ENCODE measurements around the gene CUL4A. TPM values are rescaled to one million over a fixed set of nuclear protein-coding genes. Genes with fewer than 3 reads are reported as not detected.

Gene CUL4A
- total RNA-seq, 4 donors from 2014 or later, result 95.6 to 221 (median 119) TPM

DNA sequence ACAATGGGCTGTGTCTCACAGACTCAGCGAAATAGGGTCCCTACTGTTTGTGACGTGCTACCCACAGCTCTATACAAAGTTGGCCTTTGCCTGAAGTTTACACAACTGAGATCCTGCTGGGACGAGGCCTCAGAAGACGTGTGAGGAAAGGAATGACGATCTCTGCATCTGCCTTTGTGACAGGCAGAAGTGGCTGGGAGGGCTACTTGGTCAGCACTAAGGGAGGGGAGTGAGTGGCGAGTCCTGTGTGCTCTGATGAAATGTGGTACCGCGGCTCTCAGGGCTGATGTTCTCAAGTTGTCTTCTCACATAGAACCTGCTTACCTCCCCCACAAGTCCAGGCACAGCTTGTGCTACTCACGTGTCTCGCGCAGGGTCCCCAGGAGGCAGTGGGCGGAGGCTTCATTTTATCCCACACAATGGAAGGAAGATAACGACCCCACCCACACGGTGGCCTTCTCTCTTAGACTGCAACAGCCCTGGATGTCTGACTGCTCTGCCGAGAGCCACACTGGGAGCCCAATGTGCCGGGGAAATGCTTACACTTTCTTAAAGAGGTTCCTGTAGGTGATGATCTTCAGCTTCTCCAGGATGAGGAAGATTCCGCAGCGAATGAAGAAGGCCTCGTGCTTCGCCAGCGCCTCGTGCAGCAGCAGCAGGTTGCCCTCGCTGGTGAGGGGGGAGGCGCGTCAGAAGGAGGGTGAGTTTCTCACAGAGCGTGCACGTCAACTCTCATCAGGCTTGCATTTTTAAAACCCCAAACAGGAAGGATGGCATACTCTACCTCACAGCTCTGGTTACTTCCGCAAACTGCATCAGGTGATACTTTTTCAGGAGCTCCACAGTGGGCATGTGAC, 29.8 kb upstream of the CUL4A start:
- H3K9me3 ChIP-seq, result no peaks in the 10 kb centered on the region
- no peaks in the 10 kb centered on the region for H3K27me3 ChIP-seq
- no peak overlapping the region for H3K27ac ChIP-seq
- TF ChIP-seq EP300 (IDR thresholded peaks at IDR 0.05) (no peak), POLR2A (IDR thresholded peaks at IDR 0.05) (no peak), CTCF (IDR thresholded peaks at IDR 0.05) (no peak), POLR2AphosphoS5 (IDR thresholded peaks at IDR 0.05) (no peak)
- DNase-seq (ENCODE audit: low spot score in 2 of 2), result no peak
- no peak overlapping the region for H3K4me3 ChIP-seq
- WGBS, result 95% methylated on average over 25 of the region's 28 CpGs
- H3K36me3 ChIP-seq, result peaks cover 95% of the 10 kb centered on the region
- no peaks in the 10 kb centered on the region for H3K4me1 ChIP-seq

DNA sequence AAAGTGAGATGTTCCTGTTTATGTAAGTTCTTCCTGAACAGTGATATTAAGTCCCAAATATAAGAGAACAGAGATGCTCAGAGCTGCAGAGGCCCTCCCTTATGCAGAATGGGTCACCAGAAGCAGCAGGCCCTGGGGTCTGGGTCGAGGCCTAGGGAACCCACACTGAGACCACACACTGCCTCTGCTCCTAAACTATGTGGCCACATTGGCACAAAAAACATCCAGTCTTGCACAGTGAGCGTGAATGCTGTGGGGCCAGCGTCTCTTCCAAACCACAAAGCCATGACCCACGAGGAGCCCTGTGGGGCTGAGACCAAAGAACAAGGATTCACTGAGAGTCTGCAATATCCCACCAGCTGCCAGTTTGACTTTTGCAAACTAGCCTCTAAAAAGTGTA, 27.4 kb upstream of the CUL4A start:
- 86% methylated on average over 4 of the region's 4 CpGs for WGBS
- no peak for DNase-seq (ENCODE audit: low spot score in 2 of 2)
- Histone ChIP-seq H3K27me3 (no peaks in the 10 kb centered on the region), H3K4me3 (no peak overlapping the region), H3K27ac (no peak overlapping the region), H3K9me3 (no peaks in the 10 kb centered on the region), H3K4me1 (peaks cover 5% of the 10 kb centered on the region), H3K36me3 (peaks cover 74% of the 10 kb centered on the region)
- TF ChIP-seq POLR2A (IDR thresholded peaks at IDR 0.05) (no peak), EP300 (IDR thresholded peaks at IDR 0.05) (no peak), POLR2AphosphoS5 (IDR thresholded peaks at IDR 0.05) (no peak), CTCF (IDR thresholded peaks at IDR 0.05) (no peak)

DNA sequence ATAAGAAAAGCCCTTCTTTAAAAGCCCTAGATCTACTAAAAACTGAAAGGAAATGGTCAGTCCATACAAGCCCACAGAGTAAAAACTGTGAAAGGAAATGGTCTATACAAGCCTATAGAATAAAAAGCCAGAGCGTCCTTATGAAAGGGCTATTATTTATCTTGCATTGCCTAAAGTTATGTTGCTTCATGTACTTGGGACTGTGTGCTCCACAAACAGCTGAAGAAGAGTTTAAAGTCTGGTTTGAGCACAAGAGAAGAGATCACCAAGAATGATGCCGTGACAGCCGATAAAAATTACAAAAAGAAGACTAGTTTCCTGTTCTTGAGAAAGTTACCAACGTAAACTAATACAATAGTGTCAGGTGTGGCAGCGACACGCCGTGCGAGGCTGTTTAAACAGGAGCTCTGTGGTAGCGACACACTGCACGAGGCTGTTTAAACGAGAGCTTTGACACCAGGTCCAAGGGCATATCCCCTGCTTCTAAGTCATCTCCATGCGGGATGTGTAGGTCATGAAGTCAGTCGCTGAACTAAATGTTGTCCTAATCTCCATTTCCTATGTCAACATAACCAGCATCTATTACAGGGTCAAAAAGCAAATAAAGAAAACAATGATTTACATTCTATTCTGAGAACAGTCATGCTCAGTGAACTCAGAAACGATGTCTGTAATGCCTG, 25.8 kb upstream of the CUL4A start:
- no peak for TF ChIP-seq CTCF (IDR thresholded peaks at IDR 0.05)
- TF ChIP-seq POLR2A (IDR thresholded peaks at IDR 0.05), result no peak
- Histone ChIP-seq H3K27ac (no peak overlapping the region), H3K4me3 (no peak overlapping the region), H3K27me3 (no peaks in the 10 kb centered on the region), H3K4me1 (peaks cover 6% of the 10 kb centered on the region), H3K9me3 (no peaks in the 10 kb centered on the region), H3K36me3 (peaks cover 60% of the 10 kb centered on the region)
- WGBS, result 86% methylated on average over 14 of the region's 14 CpGs
- no peak for DNase-seq (ENCODE audit: low spot score in 2 of 2)

GRCh38 chr13:113184568-113185440, 24.6 kb upstream of the CUL4A start:
- TF ChIP-seq POLR2A (IDR thresholded peaks at IDR 0.05) (no peak), EP300 (IDR thresholded peaks at IDR 0.05) (no peak), POLR2AphosphoS5 (IDR thresholded peaks at IDR 0.05) (no peak), CTCF (IDR thresholded peaks at IDR 0.05) (no peak)
- DNase-seq (ENCODE audit: low spot score in 2 of 2), result no peak
- 87% methylated on average over 20 of the region's 22 CpGs for WGBS
- Histone ChIP-seq H3K36me3 (peaks cover 56% of the 10 kb centered on the region), H3K4me3 (no peak overlapping the region), H3K9me3 (no peaks in the 10 kb centered on the region), H3K27me3 (no peaks in the 10 kb centered on the region), H3K4me1 (peaks cover 6% of the 10 kb centered on the region), H3K27ac (no peak overlapping the region)
